ENCODE data around the gene TMEM98. TPM values are rescaled to one million over a fixed set of nuclear protein-coding genes. Genes with fewer than 3 reads are reported as not detected.
"Not testable (repeated sequence)": the region's sequence is repeated elsewhere in the genome, so short reads cannot be mapped to it uniquely, and the experiment has no call there.

Gene TMEM98
- total RNA-seq, 2 donors from 2014 or later: 0.59 to 0.76 TPM

GRCh38 chr17:32920293-32920692 is 7.7 kb upstream of the TMEM98 start:
- Mint-ChIP-seq H3K27ac (no peak overlapping the region), H3K9me3 (no peaks in the 10 kb centered on the region), H3K36me3 (no peaks in the 10 kb centered on the region), H3K4me1 (ENCODE audit: low read depth in 2 of 2) (peaks cover 17 to 23% of the 10 kb centered on the region in 2 donors), H3K4me3 (no peak overlapping the region), H3K27me3 (peaks cover 0 to 11% of the 10 kb centered on the region in 2 donors)
- ATAC-seq (no peak), DNase-seq (ENCODE audit: low spot score) (no peak)

GRCh38 chr17:32921017-32921416 is 6.9 kb upstream of the TMEM98 start:
- ATAC-seq (no peak), DNase-seq (ENCODE audit: low spot score) (no peak)
- H3K27ac Mint-ChIP-seq: no peak overlapping the region
- H3K9me3 Mint-ChIP-seq: no peaks in the 10 kb centered on the region
- H3K36me3 Mint-ChIP-seq: no peaks in the 10 kb centered on the region
- H3K4me3 Mint-ChIP-seq: no peak overlapping the region
- H3K27me3 Mint-ChIP-seq: peaks cover 7 to 10% of the 10 kb centered on the region in 2 donors
- H3K4me1 Mint-ChIP-seq (ENCODE audit: low read depth in 2 of 2): peaks cover 11 to 16% of the 10 kb centered on the region in 2 donors

DNA sequence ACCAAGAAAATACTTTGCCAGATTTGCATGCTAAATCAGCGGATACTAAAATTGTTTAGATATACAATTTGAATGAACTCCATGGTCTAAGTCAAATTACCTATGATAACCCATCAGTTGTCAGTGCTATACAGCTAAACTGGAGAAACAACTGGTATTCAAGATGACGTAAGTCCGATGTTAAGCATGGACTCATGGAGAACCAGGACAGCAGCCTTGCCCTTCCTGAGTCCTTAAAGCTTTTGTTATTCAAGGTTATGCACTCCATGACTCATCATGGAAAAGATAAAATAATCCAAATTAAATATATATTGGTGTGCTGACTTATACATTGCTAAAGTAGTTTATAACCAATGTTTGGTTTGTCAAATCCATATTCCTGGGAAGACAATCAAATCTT is 4.0 kb upstream of the TMEM98 start:
- not testable (repeated sequence) for DNase-seq (ENCODE audit: low spot score); H3K4me3 Mint-ChIP-seq; H3K36me3 Mint-ChIP-seq; ATAC-seq; H3K27ac Mint-ChIP-seq; H3K4me1 Mint-ChIP-seq (ENCODE audit: low read depth in 2 of 2); H3K9me3 Mint-ChIP-seq
- H3K27me3 Mint-ChIP-seq: peaks cover 7 to 13% of the 10 kb centered on the region in 2 donors

- DNase-seq (ENCODE audit: low spot score) (no peak), ATAC-seq (no peak)
- H3K9me3 Mint-ChIP-seq: no peaks in the 10 kb centered on the region
- no peak overlapping the region for H3K4me3 Mint-ChIP-seq
- H3K27me3 Mint-ChIP-seq: peaks cover 11 to 13% of the 10 kb centered on the region in 2 donors
- no peaks in the 10 kb centered on the region for H3K4me1 Mint-ChIP-seq (ENCODE audit: low read depth in 2 of 2)
- no peaks in the 10 kb centered on the region for H3K36me3 Mint-ChIP-seq
- no peak overlapping the region for H3K27ac Mint-ChIP-seq
Observed at GRCh38 chr17:32926183-32926582, 1.8 kb upstream of the TMEM98 start.

- DNase-seq (ENCODE audit: low spot score); H3K9me3 Mint-ChIP-seq; H3K36me3 Mint-ChIP-seq; H3K27ac Mint-ChIP-seq; H3K4me3 Mint-ChIP-seq; ATAC-seq; H3K4me1 Mint-ChIP-seq (ENCODE audit: low read depth in 2 of 2): not testable (repeated sequence)
- peaks cover 11 to 13% of the 10 kb centered on the region in 2 donors for H3K27me3 Mint-ChIP-seq
Observed at GRCh38 chr17:32926789-32927188, 1.2 kb upstream of the TMEM98 start.

DNA sequence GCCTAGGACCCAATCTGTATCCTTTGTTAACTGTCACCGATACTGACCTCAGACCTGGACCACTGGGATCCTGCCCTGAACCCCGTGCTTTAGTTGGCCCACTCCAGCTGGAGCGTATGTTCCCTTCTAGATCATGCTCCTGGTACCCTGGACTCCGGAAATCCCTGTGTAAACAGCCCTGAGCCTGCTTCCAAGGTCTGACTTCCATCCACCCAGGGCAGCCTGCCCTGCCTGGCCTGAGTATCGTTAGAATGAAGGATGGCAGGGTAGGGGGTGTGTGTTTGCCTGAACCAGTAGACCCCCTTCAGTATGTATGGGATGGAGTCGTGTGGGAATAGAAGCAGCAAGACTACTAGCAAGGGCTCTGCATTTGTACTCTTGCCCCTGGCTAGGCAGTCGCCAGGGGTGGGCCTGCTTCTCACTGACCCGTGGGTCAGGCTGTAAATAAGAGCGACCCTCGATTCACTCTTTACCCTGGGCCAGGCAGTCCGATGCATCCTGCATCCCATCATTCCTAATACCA is 691 bp upstream of the TMEM98 start:
- Mint-ChIP-seq H3K27ac (no peak overlapping the region), H3K27me3 (peaks cover 11 to 13% of the 10 kb centered on the region in 2 donors), H3K4me1 (ENCODE audit: low read depth in 2 of 2) (no peaks in the 10 kb centered on the region), H3K4me3 (peak overlapping the region; percentile 44), H3K36me3 (no peaks in the 10 kb centered on the region), H3K9me3 (no peaks in the 10 kb centered on the region)
- DNase-seq (ENCODE audit: low spot score) (no peak), ATAC-seq (no peak)

GRCh38 chr17:32928586-32929535 is 908 bp downstream of the TMEM98 start:
- ATAC-seq: peak in 1 of 2 donors; percentile 4
- H3K27ac Mint-ChIP-seq: no peak overlapping the region
- peaks cover 14 to 26% of the 10 kb centered on the region in 2 donors for H3K27me3 Mint-ChIP-seq
- no peak overlapping the region for H3K4me3 Mint-ChIP-seq
- no peaks in the 10 kb centered on the region for H3K4me1 Mint-ChIP-seq (ENCODE audit: low read depth in 2 of 2)
- DNase-seq (ENCODE audit: low spot score): no peak
- no peaks in the 10 kb centered on the region for H3K9me3 Mint-ChIP-seq
- no peaks in the 10 kb centered on the region for H3K36me3 Mint-ChIP-seq

GRCh38 chr17:32929588-32929987 is 1.6 kb downstream of the TMEM98 start:
- ATAC-seq (no peak), DNase-seq (ENCODE audit: low spot score) (no peak)
- Mint-ChIP-seq H3K4me1 (ENCODE audit: low read depth in 2 of 2) (no peaks in the 10 kb centered on the region), H3K9me3 (no peaks in the 10 kb centered on the region), H3K27me3 (peaks cover 15 to 28% of the 10 kb centered on the region in 2 donors), H3K4me3 (no peak overlapping the region), H3K36me3 (no peaks in the 10 kb centered on the region), H3K27ac (no peak overlapping the region)

GRCh38 chr17:32930512-32930911 is 2.6 kb downstream of the TMEM98 start:
- Mint-ChIP-seq H3K36me3 (no peaks in the 10 kb centered on the region), H3K27ac (no peak overlapping the region), H3K27me3 (peaks cover 12 to 26% of the 10 kb centered on the region in 2 donors), H3K4me3 (no peak overlapping the region), H3K9me3 (no peaks in the 10 kb centered on the region), H3K4me1 (ENCODE audit: low read depth in 2 of 2) (no peaks in the 10 kb centered on the region)
- DNase-seq (ENCODE audit: low spot score) (no peak), ATAC-seq (no peak)

DNA sequence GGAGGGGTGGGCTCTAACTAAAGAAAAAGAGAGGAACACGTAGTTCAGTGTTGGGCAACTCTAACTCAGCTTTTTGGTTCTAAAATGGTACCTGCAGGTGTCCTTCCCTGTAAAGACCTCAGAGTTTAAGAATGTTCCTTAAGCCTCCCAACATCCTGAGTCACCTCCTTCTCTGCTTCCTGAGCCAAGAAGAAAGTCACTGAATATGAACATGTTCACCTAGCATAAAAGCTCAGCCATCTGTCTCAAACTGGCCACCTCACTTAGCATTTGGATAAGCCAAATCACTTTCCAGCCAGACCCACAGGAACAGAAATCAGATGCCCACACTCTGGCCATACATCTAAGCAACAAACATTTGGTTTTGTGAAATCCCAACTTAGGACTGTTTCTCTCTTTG is 3.7 kb downstream of the TMEM98 start:
- Mint-ChIP-seq H3K4me3 (no peak overlapping the region), H3K9me3 (no peaks in the 10 kb centered on the region), H3K27ac (no peak overlapping the region), H3K27me3 (peaks cover 10 to 15% of the 10 kb centered on the region in 2 donors), H3K4me1 (ENCODE audit: low read depth in 2 of 2) (no peaks in the 10 kb centered on the region), H3K36me3 (no peaks in the 10 kb centered on the region)
- DNase-seq (ENCODE audit: low spot score) (no peak), ATAC-seq (no peak)

- Mint-ChIP-seq H3K36me3 (no peaks in the 10 kb centered on the region), H3K27ac (no peak overlapping the region), H3K27me3 (peaks cover 10 to 15% of the 10 kb centered on the region in 2 donors), H3K4me1 (ENCODE audit: low read depth in 2 of 2) (no peaks in the 10 kb centered on the region), H3K9me3 (no peaks in the 10 kb centered on the region), H3K4me3 (no peak overlapping the region)
- no peak for ATAC-seq
- no peak for DNase-seq (ENCODE audit: low spot score)
Observed at GRCh38 chr17:32933881-32934280, 5.9 kb downstream of the TMEM98 start.

DNA sequence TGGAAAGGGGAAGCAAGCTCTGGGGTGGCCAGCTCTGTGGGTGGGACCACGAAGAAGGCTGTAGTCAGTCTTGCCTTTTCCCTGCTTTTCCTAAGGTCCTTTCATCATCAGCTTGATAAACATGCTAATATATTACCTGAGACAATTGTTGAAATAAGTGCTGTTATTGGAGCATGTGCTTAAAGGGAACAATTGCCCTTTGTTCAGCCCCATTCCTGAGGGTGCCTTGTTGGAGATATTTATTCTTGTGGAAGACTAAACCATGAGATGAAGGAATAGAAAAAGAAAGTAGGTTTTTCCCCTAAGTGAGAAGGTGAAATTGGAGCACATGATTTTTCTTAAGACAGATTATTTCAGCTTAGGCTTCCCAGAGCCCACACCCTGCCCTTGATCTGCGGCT is 7.8 kb downstream of the TMEM98 start:
- peaks cover 9 to 15% of the 10 kb centered on the region in 2 donors for H3K27me3 Mint-ChIP-seq
- H3K36me3 Mint-ChIP-seq: no peaks in the 10 kb centered on the region
- no peaks in the 10 kb centered on the region for H3K9me3 Mint-ChIP-seq
- no peak overlapping the region for H3K27ac Mint-ChIP-seq
- H3K4me3 Mint-ChIP-seq: no peak overlapping the region
- no peak for ATAC-seq
- no peak for DNase-seq (ENCODE audit: low spot score)
- no peaks in the 10 kb centered on the region for H3K4me1 Mint-ChIP-seq (ENCODE audit: low read depth in 2 of 2)

- peaks cover 9 to 15% of the 10 kb centered on the region in 2 donors for H3K27me3 Mint-ChIP-seq
- no peak overlapping the region for H3K27ac Mint-ChIP-seq
- no peaks in the 10 kb centered on the region for H3K36me3 Mint-ChIP-seq
- ATAC-seq (peak; percentile 12 to 49), DNase-seq (ENCODE audit: low spot score) (no peak)
- no peaks in the 10 kb centered on the region for H3K9me3 Mint-ChIP-seq
- H3K4me1 Mint-ChIP-seq (ENCODE audit: low read depth in 2 of 2): no peaks in the 10 kb centered on the region
- H3K4me3 Mint-ChIP-seq: no peak overlapping the region
Observed at GRCh38 chr17:32936186-32936893, 8.4 kb downstream of the TMEM98 start.

Measured in natural killer cell treated with Interleukin-12 subunit alpha and Interleukin-12 subunit beta and Interleukin-15 and Interleukin-18, amount 100 ng/mL, for 72 hours (primary cell).